Measurements from ENCODE around the gene STYXL2.
A peak's percentile ranks its signal among the peaks of the same experiment; 100 is the strongest.

The STYXL2 gene

DNA sequence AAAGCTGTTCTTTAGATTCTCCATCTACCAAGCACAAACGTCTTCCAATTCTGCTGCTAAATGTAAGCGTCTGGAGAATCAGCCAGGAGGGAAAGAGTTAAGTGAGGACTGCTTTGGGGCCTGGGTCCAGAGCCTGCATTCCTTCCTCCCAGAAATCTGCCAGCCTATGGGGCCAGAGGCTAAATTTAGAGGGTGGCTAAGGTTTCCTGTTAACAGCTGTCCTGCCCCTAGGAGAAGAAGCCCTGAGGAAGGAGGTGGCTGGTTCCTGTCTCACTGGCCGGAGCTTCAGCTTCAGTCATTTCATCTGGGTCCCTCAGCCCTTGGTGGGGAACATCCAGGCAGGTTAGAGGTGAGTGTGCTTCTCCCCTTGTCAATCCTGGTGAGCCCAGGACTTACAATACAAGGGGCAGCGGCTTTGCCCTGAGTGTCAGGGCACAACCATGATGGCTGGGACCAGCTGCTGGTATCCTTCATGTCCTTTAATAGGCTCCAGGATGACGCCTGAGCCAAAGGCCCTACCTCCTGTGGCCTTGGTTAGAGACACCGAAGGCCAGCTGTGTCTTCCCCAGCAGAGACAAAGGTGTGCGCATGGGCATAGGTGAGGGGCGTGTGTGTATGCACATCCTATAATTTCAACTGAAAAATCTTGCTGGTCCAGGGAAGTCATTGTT lies at the start of gene STYXL2:
Gene STYXL2, plus strand, starts transcription at position 230 of the 671 bp plus-strand sequence. CDS start 775 bp downstream, outside the sequence.
- DNase-seq (ENCODE audit: low read depth, low spot score) = no peak

- no peak for DNase-seq (ENCODE audit: low read depth, low spot score)
Observed at GRCh38 chr1:167051907-167052306, 42.0 kb upstream of the STYXL2 start.

- DNase-seq (ENCODE audit: low read depth, low spot score) = no peak
Observed at GRCh38 chr1:167052389-167052788, 41.5 kb upstream of the STYXL2 start.

GRCh38 chr1:167054531-167054930 lies 39.3 kb upstream of the STYXL2 start:
- no peak for DNase-seq (ENCODE audit: low read depth, low spot score)

GRCh38 chr1:167054946-167055630 lies 38.8 kb upstream of the STYXL2 start:
- DNase-seq (ENCODE audit: low read depth, low spot score) = no peak

- no peak for DNase-seq (ENCODE audit: low read depth, low spot score)
Observed at GRCh38 chr1:167056529-167057231, 37.2 kb upstream of the STYXL2 start.

- DNase-seq (ENCODE audit: low read depth, low spot score) = no peak
Observed at GRCh38 chr1:167057241-167057688, 36.6 kb upstream of the STYXL2 start.

DNA sequence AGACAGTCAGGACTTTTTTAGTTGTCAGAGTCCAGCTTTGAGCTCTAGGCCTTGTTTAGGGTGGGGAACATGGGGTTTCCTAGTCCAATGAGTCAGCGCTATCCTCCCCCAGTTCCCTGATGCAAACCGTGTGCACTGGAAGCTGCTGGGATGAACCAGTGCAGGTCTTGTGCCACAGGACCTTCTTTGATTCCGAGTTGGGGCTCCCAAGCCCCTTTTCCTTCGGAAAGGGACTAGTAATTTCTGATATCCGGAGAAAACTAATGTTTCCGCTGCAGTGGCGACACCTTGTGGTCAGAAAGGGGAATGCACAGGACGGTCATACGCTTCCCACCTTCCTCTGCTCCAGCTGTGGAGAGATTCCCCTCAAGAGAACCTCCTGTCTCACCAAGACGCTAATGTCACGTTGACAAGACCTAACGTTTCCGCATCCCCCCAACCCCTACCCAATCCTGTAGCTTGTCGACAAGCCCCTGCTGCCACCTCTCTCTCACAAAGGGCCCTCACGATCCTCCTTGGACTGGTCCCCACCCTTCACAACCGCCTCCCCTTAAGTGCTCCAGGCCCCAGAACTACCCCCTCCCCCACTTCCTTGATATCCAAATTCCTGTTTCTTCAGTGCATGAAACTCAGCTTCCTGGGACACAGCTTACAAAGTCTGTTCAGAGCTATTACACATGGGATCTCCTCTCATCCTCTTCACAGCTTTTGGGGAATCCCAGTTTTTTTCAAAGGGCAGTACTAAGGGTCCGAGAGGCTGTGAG lies 34.6 kb upstream of the STYXL2 start:
- DNase-seq (ENCODE audit: low read depth, low spot score) = peak; percentile 24

DNA sequence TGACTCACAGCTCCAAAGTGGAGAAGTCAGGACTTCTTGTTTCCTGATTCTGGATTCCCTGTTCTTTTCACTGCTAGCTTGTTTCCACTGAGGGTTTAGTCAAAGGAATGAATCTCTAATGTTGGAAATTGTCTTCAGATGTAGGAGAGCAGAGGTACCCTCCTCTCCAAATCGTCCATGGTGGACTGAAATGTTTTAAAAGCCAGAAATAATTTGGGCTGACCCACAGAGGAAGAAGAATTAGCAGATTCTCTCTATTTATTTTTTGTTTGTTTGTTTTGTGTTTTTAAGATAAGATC lies 34.1 kb upstream of the STYXL2 start:
- no peak for DNase-seq (ENCODE audit: low read depth, low spot score)

GRCh38 chr1:167060141-167061072 lies 33.5 kb upstream of the STYXL2 start:
- DNase-seq (ENCODE audit: low read depth, low spot score) = no peak

GRCh38 chr1:167061073-167061464 lies 32.8 kb upstream of the STYXL2 start:
- no peak for DNase-seq (ENCODE audit: low read depth, low spot score)

- no peak for DNase-seq (ENCODE audit: low read depth, low spot score)
Observed at GRCh38 chr1:167064621-167065020, 29.3 kb upstream of the STYXL2 start.

- no peak for DNase-seq (ENCODE audit: low read depth, low spot score)
Observed at GRCh38 chr1:167065471-167065870, 28.4 kb upstream of the STYXL2 start.

DNA sequence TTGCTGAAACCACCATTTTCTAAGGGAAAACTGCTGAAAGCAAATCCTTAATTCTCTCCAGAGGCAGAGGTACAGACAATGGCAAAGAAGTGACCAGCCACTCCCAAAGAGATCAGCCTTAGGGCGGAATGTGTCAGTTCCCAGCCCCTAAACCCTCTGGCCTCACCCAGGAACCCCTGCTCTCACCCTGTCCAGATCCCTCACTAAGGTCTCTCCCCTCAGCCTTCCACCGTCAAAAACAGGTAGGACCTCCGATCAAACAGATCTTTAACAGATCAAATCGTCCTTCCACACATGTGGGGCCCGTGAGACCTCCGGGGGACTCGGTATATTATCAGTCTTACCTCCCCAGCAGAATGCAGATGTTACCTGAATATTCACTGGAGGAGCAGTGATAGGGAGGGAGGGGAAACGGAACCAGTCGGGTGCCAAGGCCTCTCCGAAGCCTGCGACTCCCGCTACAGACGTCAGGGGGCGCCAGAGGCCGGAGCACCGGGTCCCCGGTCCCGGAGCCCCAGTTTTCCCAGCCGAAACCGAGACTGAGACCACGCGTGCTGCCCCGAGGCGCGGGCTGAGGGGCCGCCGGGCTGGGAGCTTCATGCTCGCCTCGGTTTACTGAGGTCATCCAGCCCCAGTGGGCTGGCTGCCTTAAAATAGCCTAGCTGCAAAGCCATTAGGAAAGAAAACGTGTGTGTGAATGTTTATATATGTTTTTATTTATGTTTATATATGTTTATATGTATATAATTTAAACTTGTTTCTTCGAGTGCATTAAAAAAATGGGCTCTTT lies 27.3 kb upstream of the STYXL2 start:
- no peak for DNase-seq (ENCODE audit: low read depth, low spot score)

GRCh38 chr1:167067904-167068303 lies 26.0 kb upstream of the STYXL2 start:
- DNase-seq (ENCODE audit: low read depth, low spot score) = no peak

- no peak for DNase-seq (ENCODE audit: low read depth, low spot score)
Observed at GRCh38 chr1:167068761-167069160, 25.1 kb upstream of the STYXL2 start.

- no peak for DNase-seq (ENCODE audit: low read depth, low spot score)
Observed at GRCh38 chr1:167071286-167071685, 22.6 kb upstream of the STYXL2 start.

DNA sequence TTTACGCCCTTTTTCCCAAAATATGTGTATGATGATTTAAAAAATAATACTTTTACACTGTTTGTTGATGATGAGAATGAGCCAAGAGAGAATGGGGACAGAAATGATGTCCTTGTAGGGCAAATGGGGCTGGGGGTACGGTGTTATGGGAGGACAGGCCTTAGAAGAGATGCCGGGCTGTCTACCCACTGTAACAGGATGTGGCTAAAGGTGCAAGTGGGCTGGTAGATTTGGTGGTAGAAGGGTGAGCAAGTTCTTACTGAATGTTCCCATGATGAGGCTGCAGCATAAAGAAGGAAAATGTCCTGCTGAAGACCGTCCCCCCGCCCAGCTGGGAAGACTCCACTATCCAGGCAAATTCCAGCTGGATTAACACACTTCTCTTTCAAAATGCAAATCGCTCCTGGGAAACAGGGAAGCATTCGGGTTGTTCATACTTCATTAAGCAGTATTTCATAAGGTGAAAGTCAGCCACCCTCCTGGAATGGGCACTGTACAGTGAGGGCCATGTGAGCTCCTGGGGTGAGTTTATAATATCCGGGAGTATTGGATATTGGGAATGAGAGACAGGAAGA lies 17.7 kb upstream of the STYXL2 start:
- DNase-seq (ENCODE audit: low read depth, low spot score) = no peak

DNA sequence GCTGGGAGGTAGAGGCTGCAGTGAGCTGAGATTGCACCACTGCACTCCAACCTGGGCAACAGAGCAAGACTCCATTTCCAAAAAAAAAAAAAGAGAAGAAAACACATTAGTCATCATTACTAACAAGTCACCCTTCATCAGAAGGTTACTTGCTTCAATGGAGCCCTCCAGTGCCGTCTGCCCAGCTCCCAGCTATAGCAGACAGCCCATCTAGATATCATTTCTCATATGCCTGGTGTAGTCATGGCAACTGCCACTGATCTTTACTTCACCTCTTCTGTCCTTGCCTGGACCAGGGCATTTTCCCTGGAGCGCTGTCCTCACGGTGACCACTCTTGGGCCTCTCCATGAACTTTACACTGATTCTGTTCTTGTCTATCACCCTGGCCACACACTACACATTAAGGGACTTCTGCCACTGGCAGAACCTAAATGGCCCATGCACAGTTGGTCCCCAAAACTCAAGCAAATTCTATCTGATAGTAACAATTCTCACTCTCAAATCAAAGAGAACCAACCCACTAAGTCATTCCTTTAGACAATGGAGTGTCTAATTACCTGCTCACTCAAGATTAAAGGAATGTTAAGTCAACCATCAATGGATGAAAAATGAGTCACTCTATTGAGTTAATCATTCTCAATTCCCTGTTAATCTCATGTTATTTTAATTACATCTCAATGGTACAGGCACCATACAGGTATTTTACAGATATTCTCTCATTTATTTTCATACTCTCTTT lies 16.6 kb upstream of the STYXL2 start:
- DNase-seq (ENCODE audit: low read depth, low spot score) = no peak

Measured in brain pericyte (primary cell).